Superior temporal gyrus (tissue), 1 donor: ENCODE results near the gene EXD3.

Source experiments
- DNase-seq: peaks from one replicate; pipeline ENCODE4 v3.0.0-alpha.2; 2016; ENCODE audit errors: extremely low spot score

The EXD3 gene

DNA sequence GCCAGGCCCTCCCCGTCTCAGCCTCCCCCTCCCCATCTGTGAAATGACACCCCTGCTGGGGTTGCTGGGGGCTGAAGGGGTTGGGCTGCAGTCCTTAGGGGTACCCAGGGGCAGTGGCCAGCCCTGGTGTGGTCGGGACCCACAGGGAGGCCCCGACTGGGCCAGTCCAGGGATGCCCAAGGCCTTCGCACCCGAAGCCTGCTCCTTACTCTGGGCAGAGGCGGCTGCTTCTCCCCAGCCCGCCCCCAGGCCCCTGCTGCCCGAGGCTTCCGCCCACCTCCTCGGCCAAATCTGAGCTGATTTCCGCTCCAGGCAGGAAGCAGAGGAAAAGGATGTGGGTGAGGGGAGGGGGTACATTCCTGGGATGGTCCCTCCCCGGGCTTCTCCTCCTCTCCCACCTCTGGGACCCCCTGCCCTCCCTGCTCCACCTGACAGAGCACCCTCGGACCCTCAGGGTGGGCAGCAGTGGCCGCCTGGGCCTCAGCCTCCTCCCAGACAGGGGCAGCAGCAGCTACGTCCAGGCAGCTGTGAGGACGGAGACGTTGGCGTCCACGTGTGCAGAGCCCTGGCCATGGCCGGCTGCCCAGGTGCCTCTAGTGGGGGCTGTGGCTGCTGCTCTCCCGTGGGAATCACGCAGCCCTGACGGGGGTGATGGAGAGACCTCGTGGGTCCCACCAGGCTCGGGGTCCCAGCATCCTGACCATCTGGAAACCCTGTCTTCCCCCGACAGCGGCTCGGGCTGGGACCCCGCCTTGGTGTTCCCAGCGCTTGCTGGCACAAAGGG lies 116.7 kb downstream of the EXD3 start:
- DNase-seq, result no peak

DNA sequence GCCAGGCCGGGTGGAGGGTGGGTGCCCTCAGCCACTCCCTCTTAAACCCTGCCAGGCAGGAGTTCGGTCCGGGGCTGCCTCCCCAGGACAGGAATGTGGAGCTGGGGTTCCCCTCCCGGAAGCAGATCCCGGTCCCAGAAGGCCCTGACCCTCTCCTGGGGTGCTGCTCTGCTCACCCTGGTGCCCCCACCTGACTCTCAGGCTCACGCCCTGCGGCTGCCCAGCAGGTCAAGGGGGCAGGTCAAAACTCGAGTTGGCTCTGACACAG lies 117.2 kb downstream of the EXD3 start:
- DNase-seq, result no peak

DNA sequence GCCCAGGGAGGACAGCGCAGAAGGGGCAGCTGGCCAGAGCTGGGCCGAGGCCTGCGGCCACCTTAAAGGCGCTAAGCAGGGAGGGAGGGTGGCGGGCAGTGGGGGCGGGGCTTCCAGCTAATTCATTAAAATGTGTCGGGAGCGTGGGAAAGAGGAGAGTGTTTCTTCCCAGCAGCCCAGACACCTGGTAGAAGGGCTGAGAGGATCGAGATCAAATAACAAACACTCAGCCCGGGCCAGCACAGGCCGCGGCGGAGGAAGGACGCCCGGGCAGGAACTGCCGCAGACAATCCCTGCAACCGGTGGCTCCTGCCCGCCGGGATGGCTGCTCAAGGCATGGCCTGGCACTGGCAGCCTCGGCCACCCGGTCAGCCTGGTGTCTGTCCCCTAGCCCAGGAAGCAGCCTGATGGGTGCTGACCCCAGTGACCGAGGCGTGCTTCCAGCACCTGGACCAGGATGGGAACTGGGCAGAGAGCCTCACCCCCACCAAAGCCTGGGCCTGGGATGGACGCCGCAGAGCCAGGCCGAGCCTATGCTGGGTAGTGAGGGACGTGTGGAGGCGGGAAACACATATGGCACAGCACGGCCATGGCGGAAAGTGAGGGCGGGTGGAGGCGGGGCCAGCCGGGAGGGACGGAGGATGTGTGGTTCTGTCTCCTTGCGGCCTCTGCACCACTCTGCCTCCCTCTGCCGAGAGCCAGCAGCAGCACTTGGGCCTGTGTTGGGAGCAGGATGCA lies 117.7 kb downstream of the EXD3 start:
- peak; percentile 43 for DNase-seq

DNA sequence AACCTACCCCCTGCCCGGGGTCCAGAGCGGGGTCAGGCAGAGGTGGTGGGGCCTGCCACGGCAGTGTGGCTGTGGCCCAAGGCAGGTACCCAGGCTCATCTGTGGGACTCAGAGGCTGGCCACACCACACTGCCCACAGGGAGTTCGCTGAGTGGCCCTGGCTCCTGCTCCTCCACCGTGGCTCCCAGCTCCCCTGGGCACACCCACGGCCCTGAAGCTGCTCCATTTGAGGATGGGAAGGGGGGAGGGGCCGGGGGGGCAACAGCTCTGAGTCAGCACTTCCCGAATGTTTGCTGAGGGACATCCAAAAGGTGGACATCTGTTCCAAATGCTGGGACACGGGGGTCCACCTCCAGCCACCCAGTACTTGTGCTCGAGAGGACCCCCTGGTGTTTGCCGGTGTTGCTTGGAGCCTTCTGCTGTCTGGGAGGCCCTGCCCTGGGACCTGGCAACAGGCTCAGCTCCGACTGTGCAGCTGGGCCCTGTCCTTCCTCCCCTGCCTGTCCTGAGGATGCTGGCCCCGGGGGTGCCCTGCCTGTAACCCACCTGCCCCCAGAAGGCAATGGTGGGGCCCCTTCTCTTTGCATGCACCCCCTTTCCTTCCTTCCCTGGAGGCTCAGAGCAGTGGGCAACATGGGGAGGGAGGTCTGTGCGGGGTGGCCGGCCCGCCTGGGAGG lies 118.4 kb downstream of the EXD3 start:
- DNase-seq, result no peak

DNA sequence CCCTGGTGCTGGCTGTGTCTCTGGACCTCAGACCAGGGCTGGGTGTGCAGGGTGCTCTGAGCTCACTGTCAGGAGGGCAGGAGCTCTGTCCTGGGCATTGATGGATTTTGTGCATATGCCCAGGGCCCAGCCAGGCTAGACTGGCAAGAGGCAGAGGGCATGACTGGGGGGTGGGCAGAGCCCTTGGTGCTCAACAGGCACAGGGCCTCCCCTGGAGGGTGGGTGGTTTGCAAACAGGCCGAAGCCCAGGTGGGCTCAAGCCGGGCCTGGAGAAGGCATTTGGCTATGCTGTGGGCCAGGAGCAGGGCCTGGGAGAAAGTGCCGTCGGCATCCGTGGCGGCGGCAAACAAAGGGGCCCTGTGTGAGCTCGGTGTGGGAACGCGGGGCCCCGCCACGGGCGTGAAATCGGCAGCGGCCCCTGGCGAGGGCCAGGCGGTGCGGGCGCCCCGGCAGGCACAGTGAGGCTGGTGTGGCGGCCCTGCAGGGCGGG lies 119.0 kb downstream of the EXD3 start:
- peak; percentile 23 for DNase-seq

DNA sequence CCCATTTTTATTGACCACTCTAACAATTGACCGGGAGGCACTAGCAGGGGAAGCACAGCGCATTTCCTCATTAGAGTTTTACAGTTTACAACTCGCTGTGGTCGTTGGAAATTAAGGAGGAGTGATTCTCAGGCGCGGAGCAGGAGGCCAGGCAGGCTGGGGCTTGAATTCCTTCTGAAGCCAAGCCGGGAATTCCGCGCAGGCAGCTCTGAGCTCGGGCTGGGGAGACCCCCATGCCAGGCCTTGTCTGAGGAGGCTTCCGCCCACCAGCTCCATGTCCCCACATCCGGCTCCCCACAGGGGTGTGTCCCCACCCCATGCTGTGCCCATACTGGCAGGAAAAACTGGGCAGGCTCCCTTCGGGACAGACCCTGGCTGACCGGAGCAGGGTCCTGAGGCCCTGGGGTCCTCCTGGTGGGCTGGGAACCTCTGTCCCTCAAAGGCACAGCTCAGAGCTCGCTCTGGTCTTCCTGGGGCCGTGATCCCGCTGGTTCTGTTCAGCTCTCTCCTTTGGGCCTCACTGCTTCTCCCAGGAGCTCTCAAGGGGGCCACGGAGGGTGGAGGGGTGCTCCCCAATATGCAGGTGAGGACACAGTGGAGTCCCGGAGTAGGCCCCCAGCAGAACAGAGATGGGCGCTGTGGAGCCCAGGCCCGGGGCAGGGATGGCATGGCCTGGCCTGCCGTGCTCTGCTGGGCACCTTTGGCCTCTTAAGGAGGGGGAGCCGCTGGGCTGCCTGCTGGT lies 119.6 kb downstream of the EXD3 start:
- DNase-seq, result no peak

DNA sequence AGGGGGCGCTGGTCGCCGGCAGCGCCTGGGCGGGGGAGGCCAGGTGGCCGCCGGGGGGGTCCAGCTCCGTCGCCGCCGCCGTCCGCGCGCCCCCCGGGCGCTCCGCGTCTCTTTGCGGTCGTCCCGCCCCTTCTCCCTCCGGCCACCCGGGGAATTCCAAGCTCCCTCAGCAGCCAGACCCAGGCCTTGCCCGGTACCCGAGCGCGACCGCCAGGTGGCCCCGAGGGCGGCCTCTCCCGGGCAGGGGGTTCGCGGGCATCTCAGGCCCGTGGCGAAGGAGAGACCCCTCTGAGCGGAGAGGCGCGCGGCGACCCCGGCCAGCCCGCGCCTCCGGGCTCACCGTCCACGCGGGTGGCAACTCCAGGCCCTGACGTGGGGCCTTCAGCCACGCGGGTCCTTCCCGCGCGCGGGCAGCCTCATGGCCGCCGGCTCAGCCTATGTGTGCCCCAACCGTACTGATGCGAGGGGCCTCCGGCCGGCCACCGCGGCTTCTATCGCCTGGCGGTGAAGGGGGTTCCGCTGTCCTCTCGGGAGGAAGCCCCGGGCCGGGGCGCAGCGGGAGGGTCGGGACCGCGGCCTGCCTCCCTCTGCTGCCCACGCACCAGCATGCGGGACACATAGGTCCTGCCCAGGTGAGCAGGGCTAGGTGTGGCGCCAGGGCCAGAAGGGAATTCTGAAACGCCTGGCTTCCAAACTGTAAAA lies 120.4 kb downstream of the EXD3 start:
- DNase-seq, result no peak

DNA sequence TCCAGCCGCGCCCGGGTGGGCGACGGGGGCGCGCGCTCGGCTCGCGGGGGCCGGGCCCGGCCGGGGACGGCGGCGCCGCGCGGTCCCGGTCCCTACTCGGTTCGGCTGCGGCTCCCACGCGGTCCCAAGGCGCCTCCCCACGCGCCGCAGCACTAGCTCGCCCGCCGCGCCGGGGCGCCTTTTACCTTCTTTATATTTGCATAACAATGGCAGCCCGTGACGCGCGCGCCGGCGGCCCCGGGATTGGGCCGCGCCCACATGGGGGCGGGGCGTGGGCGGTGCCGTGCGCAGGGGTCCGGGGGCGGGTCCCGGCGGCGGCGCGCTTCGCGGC lies 120.9 kb downstream of the EXD3 start, which contains the start of gene NRARP:
Gene NRARP, minus strand, starts transcription at position 154 of the 331 bp plus-strand sequence. CDS start 343 bp downstream, outside the sequence.
- DNase-seq, result peak; percentile 82

DNA sequence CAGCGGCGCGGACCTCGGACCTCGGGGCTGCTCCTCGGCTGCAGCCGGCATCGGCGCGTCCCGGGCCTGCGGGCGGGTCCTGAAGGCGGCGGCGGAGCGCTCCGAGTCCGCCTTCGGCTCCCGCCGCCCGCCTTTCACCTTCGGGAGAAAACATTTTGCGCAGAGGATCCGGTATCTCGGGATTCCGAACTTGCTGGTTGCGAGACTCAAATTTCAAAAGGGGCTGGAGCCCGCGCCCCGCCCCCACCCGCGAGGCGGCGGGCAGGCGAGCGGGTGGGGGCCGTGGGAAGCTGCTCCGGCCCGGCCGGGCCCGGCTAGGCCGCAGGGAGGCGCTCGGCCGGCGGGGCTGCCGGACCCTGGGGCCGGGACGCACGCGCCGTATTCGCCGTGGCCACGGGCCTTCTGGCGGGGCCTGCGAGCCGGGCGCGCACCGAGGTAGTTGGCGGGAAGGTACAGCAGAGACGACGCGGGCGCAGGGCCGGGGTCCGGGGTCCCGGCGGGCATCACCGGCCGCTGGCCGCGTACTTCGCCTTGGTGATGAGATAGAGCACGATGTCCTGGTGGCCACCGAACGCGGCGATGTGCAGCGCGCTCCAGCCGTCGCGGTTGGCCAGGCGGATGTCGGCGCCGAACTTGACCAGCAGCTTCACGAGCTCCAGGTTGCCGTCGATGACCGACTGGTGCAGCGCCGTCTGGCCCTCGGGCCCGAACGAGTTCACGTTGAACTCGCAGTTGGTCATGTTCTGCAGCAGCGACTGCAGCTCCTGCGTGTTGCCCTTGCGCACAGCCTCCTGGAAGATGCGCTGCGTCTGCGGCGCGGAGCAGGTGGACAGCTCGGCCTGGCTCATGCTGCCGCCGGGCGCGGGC lies 121.6 kb downstream of the EXD3 start:
- no peak for DNase-seq

DNA sequence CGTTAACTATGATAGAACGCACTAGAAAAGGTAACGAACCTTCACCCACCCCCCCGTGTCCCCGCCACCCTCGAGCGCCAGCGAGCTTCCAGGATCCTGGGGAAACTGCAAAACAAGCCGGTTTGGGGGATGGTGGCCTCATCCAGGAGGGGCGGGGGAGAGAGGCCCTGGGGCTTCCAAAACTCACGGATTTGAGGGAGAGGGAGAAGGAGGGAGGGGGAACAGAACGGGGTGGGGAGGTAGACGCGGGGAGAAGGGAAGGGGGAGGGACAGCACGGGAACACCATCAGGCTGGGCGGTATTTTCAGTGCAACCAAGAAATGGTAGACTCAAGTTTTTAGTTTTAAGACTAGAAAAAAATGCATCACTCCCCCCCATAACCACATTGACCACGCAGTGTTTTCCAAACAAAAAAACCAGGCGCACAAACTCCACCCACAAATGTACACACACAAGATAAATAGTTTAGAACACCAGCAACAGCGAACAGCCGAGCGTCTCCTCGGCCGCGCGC lies 122.3 kb downstream of the EXD3 start:
- no peak for DNase-seq

DNA sequence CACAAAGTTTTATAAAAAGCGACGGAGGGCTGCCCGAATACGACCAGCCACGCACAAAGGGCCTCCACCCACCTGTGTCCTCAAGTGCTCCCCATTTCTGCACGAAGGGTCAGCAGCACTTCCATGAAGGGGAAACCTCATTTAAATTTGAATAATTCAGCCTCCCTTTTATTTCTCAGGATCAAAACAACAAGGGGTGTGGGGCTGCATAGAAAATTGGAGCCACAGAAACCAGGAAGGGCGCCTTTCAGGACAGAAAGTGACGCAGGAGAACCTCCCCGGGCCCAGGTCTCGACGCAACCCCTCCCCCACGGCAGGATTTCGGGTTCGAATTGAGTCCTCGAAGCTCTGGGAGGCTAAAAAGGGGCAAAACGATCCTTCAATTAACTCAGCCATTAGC lies 123.0 kb downstream of the EXD3 start:
- DNase-seq, result no peak

DNA sequence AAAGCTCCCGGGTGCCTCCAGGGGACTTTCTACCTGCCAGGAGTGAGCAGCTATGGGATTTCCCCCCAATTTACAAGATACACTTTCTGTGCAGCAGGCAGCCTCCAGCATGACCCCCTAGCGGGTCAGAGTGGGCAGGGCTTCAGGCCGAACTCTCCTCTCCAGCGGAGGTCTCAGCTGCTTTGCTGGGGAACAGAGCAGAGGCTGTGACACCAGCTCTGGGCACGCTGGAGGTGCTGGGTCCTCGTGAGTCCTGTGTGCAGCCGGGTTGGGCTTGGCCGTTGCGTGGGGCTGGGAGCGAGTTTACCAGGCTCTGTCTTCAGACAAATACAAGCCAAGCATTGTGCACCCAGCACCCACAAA lies 123.8 kb downstream of the EXD3 start:
- no peak for DNase-seq

DNA sequence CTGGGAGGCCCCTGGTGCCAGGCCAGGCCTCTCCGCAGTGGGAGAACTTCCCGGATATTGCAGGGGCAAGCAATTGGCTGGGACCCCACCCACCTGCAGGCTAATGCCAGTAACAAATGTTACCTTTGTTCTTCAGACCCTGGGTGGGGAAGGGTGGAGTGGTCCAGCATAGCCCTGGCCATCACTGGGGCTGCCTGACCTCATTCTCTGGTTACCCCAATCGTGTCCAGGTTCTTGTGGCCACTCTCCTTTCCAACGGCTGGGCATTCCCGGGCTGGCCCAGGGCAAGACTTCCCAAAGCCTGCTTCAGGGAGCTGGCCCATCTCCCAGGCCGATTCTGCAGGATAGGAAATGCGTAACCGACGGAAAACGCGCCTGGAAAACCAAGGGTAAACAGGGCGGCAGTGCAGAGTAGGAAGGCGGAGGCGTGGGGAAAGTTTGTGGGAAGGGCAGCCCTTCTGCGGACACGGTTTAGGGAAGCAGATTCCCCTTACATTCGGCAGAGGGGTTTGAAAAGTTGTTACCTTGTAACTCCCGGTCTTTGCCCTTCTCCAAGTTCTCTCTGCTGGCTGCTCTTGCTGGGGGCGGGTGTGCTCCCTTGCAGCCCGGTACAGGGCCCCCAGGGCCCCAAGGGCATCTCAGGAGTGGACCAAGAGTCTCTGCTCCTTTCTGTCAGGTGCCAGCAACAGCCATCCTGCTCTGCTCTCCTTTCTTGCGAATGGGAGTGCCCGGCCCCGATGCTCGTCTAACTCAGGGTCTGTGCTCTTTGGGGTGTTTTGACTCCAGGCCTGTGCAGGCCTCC lies 124.4 kb downstream of the EXD3 start:
- no peak for DNase-seq

DNA sequence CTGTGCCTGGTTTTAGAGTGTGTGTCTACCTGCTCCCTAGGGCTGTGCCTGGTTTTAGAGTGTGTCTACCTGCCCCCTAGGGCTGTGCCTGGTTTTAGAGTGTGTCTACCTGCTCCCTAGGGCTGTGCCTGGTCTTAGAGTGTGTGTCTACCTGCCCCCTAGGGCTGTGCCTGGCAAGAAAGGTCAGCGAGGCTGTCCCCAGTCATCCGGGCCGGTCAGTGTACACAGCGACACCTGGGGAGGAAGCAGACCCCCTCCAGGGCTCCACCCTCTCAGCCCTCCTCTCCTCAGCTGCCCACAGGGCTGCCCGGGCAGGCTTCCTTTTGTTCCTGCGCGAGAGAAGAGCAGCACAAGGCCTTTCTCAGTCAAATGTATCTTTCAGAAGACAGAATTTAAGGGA lies 125.0 kb downstream of the EXD3 start:
- DNase-seq, result no peak

DNA sequence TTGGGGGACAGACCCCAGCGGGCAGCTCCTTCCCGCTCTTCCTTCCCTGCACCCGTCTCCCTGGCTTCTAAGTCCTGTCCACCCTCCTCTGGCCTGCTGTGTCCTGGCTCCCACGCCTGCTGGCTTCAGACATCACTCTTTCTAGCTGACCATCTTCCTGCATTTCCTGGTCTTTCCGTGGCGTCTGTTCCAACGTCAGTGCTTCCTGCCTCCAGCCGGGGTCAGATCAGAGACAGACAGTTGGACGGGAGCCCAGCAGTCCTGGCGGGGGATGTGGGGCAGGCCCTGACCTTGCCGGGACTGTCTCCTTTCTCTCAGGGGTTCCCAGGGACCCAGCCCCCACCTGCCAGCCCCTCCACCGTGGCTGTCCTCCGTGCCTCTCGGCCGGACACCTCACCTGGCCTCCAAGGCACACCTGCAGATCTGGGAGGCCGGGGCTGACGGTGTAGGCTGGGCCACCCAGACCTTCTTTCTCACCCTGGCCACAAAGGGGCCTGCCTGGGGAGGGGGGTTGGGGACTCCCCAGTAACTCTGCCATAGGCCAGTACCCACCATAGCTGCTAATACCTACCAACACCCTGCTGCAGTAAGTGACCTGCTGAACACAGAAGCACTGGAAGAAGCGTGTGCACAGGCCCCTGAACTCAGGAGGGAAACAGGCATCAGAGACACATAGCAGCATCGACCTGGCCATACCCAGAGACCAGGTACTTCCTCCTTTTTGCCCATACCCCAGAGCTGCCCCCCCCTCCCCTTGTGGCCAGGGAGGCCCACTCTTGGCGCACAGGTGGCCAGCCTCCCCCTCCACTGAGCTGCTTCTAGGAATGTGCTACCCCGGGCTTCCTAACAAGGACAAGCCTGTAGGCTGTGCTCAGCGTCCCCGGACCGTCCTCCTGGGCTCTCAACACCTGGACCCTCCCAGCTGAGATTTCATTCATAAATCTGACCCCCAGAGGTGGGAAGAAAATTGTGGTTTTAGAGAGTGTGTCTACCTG lies 126.0 kb downstream of the EXD3 start:
- DNase-seq, result no peak

DNA sequence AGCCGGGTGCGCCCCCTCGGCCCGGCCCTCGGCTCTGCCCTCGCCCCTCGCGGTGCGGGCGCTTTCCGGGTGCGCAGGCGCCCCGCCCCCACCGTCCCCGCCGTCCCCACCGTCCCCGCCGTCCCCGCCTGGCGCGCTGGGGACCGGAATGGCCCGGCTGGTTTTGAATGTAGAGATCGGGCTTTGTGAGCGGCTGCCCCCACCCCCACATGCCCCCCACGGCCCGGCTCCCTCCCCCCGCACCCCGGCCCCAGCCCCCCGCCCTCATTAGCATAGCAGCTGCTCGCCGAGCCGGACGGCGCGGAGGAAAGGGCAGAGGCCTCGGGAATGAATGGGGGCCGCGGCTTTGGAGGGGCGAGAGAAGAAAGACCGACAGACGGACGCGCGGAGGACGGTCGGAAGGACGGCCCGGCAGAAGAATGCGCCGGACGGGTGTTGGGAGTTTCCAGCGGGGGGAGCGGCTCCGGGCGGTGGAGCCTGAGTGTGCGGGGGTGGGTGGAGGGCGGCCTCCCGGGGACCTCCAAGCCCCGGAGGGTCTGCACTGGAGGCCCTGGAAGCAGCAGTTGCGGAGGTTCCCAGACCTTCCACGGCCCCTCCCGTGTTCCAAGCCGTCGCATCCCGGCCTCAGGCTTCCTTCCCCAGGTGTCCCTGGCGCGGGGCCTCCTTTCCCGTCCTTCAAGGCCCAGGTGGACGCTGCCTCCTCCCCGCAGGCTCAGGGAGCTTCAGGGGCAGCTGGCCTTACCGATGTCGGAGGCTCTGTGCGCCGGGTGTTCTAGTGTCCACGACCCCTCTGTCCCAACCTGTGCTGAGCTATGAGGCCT lies 126.9 kb downstream of the EXD3 start:
- no peak for DNase-seq

DNA sequence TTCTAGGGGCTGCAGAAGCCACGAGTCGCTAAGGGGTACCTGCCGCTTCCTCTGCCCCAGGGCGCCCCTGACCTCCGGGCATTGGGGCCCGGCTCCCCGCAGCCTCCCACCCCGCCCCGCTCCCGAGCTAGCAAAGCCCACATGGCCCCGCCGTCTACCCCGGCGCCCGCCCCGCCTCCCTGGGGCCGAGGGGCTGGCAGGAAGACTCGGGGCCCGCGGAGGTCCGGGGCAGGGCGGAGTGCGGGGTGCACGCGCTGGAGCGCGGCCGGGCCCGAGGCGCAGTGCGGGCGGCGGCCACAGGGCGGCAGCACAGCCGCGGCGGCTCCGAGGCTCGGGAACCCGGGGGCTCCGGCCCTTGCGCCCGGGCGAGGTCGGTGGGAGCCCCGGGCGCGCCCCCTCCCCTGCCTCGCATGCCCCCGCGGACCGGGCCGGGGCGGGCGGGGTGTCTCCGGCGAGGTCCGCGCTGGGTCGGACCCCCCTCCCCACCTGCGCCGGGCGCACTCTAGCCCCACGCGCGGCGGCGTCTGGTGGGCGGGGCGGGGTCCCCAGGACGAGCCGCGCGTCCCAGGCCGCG lies 127.6 kb downstream of the EXD3 start:
- no peak for DNase-seq
